Esophagus muscularis mucosa (tissue), 4 donors: ENCODE data around the gene VPS41.

Source experiments
- EP300 ChIP-seq: sonication (generic); formaldehyde crosslinking; IDR thresholded peaks from one replicate; pipeline ENCODE4 v1.6.1; 2017; ENCODE audit warnings: antibody characterized with exemption
- POLR2A ChIP-seq: fragments of 450-650 bp; IDR thresholded peaks from one replicate; pipeline ENCODE4 v1.6.1; 2017; ENCODE audit warnings: antibody characterized with exemption, moderate library complexity, mild to moderate bottlenecking, low read depth
- TF ChIP-seq, protein P1 (sequence below), 3 experiments: fragments of 200-600 bp in 2 of 3; fragments of 450-650 bp in 1 of 3; sonication (generic) in 2 of 3; IDR thresholded peaks; one replicate each; pipeline ENCODE4 v1.5.1; 2017 to 2019; ENCODE audit warnings: antibody characterized with exemption in 3 of 3, mild to moderate bottlenecking in 2 of 3, moderate library complexity in 1 of 3

DNA sequence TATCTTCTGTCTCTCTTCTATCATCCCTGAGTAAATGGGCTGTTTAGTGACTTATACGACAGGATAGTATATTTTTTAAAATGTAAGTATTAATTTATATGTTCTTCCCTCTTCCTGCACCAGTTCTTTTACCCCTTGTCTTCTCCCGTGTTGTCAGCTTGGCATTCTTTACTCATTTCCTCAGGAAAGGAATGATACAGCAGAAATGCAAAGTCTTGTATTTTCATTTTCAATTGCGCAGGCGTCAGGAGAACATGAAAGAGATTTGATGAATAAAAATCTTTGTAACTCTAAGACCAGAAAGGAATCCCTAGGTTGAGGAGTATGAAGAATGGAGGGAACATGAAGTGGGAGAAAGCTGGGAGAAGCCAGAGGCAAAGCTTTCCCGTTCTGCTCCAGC, 18.8 kb upstream of the VPS41 start:
- TF ChIP-seq POLR2A (no peak), EP300 (no peak)
- TF ChIP-seq, protein P1, sequence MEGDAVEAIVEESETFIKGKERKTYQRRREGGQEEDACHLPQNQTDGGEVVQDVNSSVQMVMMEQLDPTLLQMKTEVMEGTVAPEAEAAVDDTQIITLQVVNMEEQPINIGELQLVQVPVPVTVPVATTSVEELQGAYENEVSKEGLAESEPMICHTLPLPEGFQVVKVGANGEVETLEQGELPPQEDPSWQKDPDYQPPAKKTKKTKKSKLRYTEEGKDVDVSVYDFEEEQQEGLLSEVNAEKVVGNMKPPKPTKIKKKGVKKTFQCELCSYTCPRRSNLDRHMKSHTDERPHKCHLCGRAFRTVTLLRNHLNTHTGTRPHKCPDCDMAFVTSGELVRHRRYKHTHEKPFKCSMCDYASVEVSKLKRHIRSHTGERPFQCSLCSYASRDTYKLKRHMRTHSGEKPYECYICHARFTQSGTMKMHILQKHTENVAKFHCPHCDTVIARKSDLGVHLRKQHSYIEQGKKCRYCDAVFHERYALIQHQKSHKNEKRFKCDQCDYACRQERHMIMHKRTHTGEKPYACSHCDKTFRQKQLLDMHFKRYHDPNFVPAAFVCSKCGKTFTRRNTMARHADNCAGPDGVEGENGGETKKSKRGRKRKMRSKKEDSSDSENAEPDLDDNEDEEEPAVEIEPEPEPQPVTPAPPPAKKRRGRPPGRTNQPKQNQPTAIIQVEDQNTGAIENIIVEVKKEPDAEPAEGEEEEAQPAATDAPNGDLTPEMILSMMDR (IDR thresholded peaks at IDR 0.05): no peak
